Measurements from ENCODE around the gene S100A8. TPM values are rescaled to one million over a fixed set of nuclear protein-coding genes. Genes with fewer than 3 reads are reported as not detected.

The S100A8 gene
- total RNA-seq, 2 donors from 2014 or later, result 1.8 TPM; not detected in 1

GRCh38 chr1:153343811-153344717 lies 46.8 kb downstream of the S100A8 start:
- peaks cover 11% of the 10 kb centered on the region for H3K4me1 ChIP-seq
- DNase-seq (no peak), ATAC-seq (no peak)
- H3K4me3 ChIP-seq, result no peak overlapping the region
- peak overlapping the region in 2 of 4 donors; percentile 62 to 70 for H3K27ac ChIP-seq
- intact Hi-C loops (cut with DNase I), result no loop called here
- TF ChIP-seq CTCF (IDR thresholded peaks at IDR 0.05), result no peak
- no peak for TF ChIP-seq POLR2A (IDR thresholded peaks at IDR 0.05)
- no peaks in the 10 kb centered on the region for H3K36me3 ChIP-seq (replicated peaks in 1 of 2; ENCODE audit: insufficient read depth in 1 of 2, low read depth in 2 of 2)
- 28 to 33% methylated on average over 9 of the region's 9 CpGs for WGBS, 2 donors
- no peaks in the 10 kb centered on the region for H3K27me3 ChIP-seq
- H3K9me3 ChIP-seq, result no peaks in the 10 kb centered on the region

- no peaks in the 10 kb centered on the region for H3K36me3 ChIP-seq (replicated peaks in 1 of 2; ENCODE audit: insufficient read depth in 1 of 2, low read depth in 2 of 2)
- ATAC-seq (peak; percentile 27), DNase-seq (no peak)
- intact Hi-C loops (cut with DNase I), result no loop called here
- H3K27ac ChIP-seq, result peak overlapping the region in 2 of 4 donors; percentile 62 to 70
- TF ChIP-seq CTCF (IDR thresholded peaks at IDR 0.05), result no peak
- TF ChIP-seq POLR2A (IDR thresholded peaks at IDR 0.05), result no peak
- peaks cover 11% of the 10 kb centered on the region for H3K4me1 ChIP-seq
- no peaks in the 10 kb centered on the region for H3K27me3 ChIP-seq
- WGBS, 2 donors, result 31 to 36% methylated on average over 5 of the region's 5 CpGs
- no peak overlapping the region for H3K4me3 ChIP-seq
- no peaks in the 10 kb centered on the region for H3K9me3 ChIP-seq
Measured at GRCh38 chr1:153343040-153343681, 47.7 kb downstream of the S100A8 start.

- peaks cover 11% of the 10 kb centered on the region for H3K4me1 ChIP-seq
- intact Hi-C loops (cut with DNase I), result no loop called here
- H3K27ac ChIP-seq, result no peak overlapping the region
- no peaks in the 10 kb centered on the region for H3K9me3 ChIP-seq
- no peak overlapping the region for H3K4me3 ChIP-seq
- no peaks in the 10 kb centered on the region for H3K27me3 ChIP-seq
- ATAC-seq (no peak), DNase-seq (no peak)
- no peaks in the 10 kb centered on the region for H3K36me3 ChIP-seq (replicated peaks in 1 of 2; ENCODE audit: insufficient read depth in 1 of 2, low read depth in 2 of 2)
- 56 to 69% methylated on average over 3 of the region's 3 CpGs for WGBS, 2 donors
- TF ChIP-seq POLR2A (IDR thresholded peaks at IDR 0.05) (no peak), CTCF (IDR thresholded peaks at IDR 0.05) (no peak)
Measured at GRCh38 chr1:153342178-153342577, 48.7 kb downstream of the S100A8 start.

- H3K36me3 ChIP-seq (replicated peaks in 1 of 2; ENCODE audit: insufficient read depth in 1 of 2, low read depth in 2 of 2), result no peaks in the 10 kb centered on the region
- no peak overlapping the region for H3K27ac ChIP-seq
- H3K4me1 ChIP-seq, result peaks cover 11% of the 10 kb centered on the region
- TF ChIP-seq CTCF (IDR thresholded peaks at IDR 0.05) (no peak), POLR2A (IDR thresholded peaks at IDR 0.05) (no peak)
- intact Hi-C loops (cut with DNase I), result no loop called here
- ATAC-seq (no peak), DNase-seq (no peak)
- H3K4me3 ChIP-seq, result no peak overlapping the region
- H3K9me3 ChIP-seq, result no peaks in the 10 kb centered on the region
- H3K27me3 ChIP-seq, result no peaks in the 10 kb centered on the region
- 77 to 94% methylated on average over 4 of the region's 4 CpGs for WGBS, 2 donors
Measured at GRCh38 chr1:153341431-153341934, 49.4 kb downstream of the S100A8 start.

Measured in body of pancreas (tissue), 4 donors.